HG02571 (cell line): Measurements from ENCODE around the gene ZNF490.

ENCODE experiments used
- ATAC-seq: cut with Tn5 transposase; IDR thresholded peaks from one replicate; pipeline ENCODE4 v1.9.1; 2021; ENCODE audit warnings: mild to moderate bottlenecking, moderate library complexity; ENCODE audit not compliant: unreplicated experiment

Gene ZNF490

GRCh38 chr19:12545267-12545666, 65.3 kb downstream of the ZNF490 start:
- ATAC-seq, result no peak

DNA sequence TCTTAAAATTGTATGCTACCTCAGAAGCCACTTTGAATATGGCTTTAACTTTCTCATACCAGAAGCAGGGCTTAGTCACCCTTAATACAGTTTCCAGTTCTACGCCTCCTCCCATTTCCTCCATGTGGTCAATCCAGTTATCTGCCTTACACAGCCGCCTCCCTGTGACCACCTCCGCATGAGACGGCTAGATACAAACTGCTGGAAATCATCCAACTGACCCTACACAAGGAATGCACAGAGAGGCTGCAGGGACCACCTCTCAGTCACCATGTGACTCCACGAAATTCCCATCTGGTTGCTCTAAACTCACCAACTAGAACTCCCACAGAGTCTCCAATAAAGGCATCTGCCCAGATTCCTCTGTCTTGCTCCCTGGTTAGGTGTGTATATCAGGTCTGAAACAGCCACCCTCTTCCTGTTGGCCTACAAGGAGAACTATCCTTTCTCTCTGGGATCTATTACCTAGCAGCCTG, 66.2 kb downstream of the ZNF490 start:
- ATAC-seq, result no peak

DNA sequence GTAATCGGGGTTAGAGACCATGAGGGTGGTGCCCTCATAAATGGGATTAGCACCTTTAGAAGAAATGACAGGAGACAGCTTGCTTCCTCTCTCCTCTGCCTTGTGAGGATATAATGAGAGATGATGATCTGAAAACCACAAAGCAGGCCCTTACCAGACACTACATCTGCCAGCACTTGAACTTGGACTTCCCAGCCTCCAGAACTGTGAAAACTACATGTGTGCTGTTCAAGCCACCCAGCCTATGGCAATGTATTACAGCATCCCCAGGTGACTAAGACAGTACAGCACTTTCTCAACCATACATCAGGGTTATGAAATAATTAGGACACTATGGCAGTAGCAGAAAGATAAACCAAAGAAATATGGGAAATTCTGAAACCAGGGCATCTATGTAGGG, 66.8 kb downstream of the ZNF490 start:
- no peak for ATAC-seq
